Measurements from ENCODE around the gene SHC1.
A peak's percentile ranks its signal among the peaks of the same experiment; 100 is the strongest.

Gene SHC1

DNA sequence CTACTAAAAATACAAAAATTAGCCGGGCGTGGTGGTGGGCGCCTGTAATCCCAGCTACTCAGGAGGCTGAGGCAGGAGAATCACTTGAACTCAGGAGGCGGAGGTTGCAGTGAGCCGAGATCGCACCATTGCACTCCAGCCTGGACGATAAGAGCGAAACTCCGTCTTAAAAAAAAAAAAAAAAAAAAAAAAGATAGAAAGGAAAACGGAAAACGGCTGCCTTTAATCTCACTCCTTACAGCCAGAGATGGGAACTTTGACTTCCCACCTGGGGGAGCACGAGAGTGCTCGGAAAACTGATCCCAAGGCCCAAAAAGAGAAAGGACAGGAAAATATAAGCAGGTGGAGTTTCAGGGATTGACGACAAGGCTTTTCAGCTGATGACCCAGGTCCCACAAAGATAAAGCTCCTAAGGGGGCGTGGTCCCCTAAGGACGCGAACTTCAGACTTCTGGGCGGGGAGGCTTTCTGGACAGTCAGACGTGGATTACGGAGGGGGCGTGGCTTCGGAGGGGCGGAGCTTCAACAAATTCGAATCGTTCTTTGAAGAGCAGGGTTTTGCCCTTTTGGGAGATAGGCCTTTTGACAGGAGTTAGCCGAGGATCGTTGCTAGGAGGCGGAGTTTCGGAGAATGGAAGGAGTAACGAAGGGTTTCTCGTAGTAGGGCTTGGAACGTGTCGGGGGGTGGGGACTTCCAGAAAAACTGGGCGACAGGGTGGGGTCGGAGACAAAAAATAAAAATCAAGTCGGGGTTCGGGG is 3.0 kb upstream of the SHC1 start:
- DNase-seq (ENCODE audit: low read depth): peak; percentile 93

DNA sequence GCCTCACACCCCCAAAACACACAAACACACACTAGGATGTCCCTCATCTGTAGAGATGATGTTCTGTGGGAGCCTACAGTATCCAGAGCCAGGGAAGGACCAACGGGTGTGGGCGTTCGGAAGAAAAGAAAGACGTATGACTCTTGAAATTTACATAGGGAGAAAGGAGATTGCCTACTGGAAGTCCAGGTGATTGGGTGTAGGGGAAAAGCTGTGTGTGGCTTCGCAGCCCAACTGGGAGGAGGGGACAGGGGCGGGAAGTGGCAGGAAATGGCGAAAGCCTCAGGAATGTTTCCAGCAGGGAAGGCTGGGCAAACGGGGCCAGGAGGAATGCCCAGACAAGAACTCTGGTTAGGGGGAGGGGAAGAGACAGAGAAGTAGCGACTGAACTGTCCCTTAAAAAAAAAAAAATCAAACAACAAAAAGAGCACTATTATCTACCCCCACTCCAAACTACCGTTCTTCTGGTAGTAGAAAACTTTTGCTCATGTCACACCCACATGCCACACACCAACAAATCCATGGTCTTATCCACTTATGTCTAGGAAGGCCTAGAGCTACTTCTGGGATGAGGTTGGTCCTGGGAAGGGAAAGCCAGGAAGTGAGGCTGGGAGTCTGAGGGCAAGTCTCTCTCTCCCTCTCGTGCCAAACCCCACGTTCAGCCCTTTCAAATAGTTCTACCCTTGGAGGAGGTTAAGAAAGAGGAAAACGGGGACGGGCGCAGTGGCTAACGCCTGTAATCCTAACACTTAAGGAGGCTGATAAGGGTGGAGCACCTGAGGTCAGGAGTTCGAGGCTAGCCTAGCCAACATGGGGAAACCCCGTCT is 2.2 kb upstream of the SHC1 start:
- peak; percentile 85 for DNase-seq (ENCODE audit: low read depth)

DNA sequence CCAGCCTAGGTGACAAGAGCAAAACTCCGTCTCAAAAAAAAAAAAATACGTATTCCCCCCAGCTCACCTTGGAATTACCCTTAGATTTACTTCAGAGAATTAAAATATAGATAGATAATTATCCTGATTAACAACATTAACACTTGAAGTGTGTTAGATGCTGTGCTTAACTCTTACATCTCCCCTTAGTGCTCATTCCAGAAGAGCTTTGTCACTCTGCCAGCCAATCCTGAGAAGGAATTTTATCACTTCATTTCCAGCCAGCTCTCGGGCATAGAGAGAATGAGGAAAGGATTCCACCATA is 1.6 kb upstream of the SHC1 start:
- DNase-seq (ENCODE audit: low read depth): no peak

DNA sequence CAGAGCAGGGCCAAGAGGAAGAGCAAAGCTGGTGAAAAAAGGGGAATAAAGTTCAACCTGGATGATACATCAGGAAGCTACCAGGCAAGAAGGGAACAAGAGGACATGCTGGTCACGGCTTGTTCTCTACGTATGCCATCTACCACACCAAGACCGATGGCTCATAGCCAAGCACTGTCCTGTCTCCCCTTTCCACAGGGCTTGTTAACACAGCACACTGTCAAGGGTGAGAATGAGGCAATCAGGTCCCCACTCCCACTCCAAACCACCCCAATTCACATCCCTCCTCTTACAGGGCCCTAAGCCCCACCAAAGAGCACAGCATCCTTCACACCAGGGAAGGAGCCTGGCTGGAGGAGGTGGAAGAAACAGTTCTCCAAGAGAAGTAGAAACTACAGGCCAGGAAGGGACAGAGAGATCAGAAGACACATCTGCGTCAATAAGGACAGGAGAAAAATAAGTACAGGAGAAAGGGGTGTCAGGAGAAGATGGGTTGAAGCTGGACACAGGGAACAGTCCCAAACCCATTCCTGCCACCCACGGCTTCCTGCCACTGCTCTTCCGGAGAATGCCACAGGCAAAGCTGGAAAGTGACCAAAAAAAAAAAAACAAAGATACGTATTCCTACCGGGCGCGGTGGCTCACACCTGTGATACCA is 923 bp upstream of the SHC1 start:
- DNase-seq (ENCODE audit: low read depth): no peak

DNA sequence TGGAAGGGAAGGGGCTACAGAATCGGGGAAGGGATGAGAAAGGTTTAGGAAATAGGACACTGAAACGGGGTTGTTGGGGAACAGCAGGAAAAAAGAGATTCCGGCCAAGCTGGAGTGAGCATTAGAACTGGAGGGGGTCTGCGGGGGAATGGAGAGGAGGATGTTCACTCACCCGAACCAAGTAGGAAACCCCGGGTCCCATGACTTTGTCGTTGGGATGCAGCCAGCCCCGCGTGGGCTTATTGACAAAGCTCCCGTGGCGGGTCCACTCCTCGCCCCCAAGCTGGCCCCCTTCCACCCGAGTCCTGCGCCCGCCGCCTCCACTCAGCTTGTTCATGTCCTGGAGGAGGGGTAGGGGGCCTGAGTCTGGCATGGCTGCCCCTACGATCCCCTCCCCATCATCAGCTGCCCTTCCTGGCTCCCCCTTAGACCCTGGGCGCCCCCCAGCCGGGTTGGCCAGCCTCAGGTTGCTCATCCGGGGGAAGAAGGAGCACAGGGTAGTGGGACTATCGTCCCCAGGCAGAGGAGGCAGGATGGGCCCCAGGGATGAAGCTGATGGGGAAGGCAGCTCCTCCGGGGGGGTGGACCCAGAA is 591 bp downstream of the SHC1 start:
- DNase-seq (ENCODE audit: low read depth): no peak

DNA sequence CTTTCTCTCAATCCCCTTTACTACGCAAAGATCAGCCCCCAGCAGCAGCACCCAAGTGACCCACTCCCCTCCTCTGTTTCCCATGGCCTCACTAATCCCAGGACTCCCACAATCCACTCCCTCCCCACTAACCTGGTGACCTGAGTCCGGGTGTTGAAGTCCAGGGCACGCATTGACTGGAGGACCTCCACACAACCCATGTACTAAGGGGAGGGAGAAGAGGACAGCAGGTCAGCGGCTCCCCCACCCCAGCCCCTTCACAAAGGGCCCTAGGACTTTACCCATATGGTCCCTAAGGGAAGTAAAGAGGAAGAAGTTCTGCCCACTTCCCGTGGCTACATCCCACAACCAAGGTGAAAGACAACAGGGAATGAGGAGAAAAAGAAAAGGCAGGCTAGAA is 1.3 kb downstream of the SHC1 start:
- DNase-seq (ENCODE audit: low read depth): no peak

DNA sequence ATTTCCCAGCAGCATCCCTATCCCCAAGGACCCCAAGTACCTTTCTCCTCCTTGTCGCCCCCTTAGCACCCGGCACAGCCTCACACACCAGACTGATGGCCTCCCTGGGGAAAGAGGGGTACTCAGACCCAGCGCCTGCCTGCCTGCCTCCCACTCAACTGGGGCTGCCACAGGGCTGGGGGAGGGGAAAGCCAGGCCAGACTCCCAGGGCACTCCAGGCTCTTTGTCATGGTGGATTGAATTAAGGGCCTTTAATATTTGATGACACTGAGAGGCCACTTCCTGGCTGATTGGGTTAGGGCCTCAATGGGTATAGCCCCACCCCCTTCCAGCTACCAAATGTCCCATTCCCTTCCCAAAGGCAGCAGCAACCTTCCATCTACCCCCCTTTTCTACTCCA is 1.8 kb downstream of the SHC1 start:
- no peak for DNase-seq (ENCODE audit: low read depth)

DNA sequence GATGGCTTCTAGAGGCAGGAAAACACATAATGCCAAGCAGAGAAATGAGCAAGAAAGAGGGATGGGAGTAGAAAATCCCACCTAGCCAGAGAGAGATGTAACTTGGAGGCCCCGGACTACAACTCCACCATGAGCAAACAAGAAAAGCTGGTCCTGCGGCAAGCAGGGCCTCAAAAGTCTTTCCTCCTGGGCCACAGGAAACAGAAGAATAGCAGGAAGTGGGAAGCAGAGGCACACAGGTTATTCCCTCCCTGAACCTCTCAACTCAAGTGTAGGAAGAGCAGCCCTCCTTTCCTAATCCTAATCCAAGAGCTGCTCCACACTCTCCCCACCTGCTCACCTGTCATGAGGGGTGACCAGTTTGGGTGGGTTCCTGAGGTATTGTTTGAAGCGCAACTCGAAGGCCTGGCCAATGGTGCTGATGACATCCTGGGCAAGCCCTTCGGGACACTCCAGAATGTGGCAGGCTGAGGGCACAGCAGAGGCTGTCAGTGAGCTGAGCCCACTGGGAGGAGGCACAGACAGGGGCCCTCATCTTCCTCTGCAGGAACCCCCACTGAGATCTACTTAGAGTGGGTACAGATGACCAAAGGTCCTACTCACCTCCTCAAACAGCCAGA is 3.1 kb downstream of the SHC1 start:
- no peak for DNase-seq (ENCODE audit: low read depth)

DNA sequence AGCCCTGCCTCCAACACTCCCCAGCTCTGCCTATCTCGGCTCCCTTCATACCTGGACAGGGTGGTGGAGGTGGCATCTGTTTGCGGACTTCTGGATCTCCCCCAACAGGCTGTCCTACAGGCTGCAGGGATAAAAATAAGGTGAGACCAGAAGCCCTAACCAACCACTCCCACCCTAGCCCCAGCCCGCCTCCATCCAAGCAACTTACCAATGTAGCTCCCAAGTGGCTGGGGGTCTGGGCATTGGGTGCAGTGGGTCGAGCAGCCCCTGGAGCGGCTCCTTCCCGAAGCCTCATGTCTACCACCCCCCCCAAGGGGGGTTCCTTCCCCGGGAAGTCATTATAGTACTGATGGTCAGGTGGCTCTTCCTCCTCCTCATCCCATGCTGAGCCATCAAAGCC is 4.4 kb downstream of the SHC1 start:
- DNase-seq (ENCODE audit: low read depth): no peak

DNA sequence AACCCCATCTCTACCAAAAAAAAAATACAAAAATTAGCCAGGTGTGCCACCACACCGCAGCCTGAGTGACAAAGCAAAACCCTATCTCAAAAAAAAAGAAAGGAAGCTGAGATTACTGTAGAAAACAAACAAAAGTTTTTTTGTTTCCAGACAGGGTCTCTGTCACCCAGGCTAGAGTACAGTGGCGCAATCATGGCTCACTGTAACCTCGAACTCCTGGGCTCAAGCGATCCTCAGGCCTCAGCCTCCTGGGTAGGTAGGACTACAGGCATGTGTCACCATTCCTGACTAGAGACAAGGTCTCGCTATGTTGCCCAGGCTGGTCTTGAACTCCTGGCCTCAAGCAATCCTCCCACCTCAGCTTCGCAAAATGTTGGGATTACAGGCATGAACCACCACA is 6.2 kb downstream of the SHC1 start:
- DNase-seq (ENCODE audit: low read depth): no peak

DNA sequence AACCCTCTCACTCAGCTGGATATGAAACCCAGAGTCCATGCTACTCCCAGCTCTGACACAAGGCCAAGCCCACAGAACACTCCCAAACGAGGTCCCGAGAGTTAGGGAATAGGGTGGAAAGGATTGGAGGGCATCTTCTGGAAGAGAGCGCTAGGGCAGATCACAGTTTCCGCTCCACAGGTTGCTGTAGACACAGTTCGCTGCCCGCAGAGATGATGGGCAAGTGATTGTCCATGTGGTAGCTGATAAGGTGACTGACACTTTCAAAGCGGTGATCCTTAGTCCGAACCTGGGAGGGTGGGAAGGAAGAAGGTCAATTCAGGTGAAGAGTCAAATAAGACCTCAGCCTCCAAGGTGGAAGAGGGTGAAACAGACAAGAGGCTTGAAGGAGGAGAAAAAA is 6.9 kb downstream of the SHC1 start:
- DNase-seq (ENCODE audit: low read depth): no peak

DNA sequence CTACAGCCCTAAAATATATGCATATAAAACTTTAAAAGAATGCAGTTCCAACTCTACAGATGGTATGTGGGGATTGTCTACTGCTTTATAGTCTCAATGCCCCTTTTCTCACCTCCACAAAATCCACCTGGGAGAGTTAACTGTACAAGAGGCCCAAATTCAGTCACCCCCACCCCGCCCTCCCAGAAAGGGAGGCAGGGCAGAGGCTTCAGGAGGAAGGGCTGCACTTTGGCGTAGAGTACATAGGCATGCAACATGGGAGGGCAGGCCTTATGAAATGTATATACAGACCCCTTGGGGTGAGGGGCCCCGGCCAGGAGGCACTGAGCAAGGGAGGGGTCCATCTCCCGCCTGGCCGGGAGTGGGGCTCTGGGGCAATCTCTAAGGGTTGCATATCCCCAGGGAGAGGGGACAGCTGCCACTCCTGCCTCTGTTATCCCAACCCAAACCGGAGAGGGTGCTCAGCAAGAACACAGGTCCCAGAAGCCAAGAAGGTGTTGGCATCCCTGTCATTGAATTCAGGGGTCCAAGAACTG is 7.7 kb downstream of the SHC1 start:
- DNase-seq (ENCODE audit: low read depth): no peak

DNA sequence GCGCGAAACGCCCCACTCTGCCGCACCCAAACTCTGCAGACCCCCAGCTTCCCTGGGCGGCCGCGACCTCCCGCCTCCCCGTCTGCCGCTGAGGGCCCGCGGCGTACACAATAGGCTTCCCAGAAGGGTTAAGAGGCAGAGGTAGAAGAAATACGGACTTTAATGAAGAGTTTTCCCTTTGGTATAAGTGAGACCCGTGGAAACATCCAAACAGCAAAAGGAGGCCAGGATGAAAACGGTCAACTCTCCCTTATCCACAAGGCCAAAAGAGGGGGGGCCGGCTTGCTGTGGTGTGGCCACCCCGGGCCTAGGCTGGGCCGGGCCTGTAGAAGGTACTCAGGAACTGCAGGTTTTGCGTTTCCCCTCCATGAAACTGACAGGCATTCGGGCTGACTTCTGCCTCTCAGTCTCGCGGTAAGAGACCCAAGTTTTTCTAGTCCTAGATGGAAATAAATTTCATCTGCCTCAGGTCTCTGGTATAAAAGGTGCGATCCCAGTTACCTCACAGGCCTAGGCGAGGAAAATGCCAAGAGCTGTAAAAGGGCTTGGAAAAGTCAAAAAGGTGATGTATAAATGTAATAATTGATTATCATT is 8.3 kb downstream of the SHC1 start:
- DNase-seq (ENCODE audit: low read depth): no peak

DNA sequence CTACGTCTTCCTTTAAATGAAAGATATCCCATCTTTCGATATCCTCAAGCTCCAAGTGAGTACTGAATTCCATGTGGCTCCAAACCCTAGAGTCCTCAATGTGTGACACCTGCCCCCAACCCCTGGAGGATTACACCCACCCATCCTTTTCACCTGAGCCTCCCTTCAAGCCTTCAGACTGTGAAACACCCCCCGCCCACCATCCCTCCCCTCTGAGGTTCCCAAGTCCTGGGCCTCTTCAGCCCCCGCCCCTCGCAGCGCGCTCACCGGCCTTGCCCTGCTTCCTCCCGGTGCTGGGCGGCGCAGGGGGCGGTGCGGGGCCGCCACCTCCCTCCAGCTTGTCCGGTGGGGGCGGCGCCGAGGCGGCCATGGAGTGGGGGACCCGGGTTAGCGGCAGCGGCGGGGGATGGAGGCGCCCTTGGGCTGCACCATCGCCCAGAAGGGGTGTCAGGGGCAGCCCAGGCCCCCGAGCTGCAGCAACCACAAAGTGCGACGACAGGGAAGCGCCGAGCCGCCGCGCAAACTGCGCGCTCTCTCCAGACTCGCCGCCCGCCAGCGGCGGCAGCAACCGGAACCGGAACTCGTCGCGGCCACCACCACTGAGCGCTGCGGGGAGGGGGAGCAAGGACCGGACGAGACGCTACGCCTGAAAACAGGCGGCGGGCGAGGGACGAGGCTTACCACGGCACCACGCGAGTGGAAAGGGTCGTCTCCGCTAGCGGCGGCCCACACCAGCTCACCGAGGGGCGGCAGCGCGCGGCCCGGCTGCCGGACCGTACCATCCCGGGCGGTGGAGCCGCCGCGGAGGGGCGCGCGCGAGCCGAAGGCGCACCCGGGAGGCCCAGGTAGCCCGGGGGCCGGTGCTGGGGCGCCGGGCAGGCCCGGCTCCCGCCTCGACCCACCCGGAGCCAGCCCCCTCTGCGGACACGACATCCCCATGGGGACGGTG is 9.1 kb downstream of the SHC1 start, which contains the start of gene PYGO2:
TSS of gene PYGO2 (minus strand) at position 576 of the 949 bp plus-strand sequence. CDS start at position 370, 206 bp downstream.
- no peak for DNase-seq (ENCODE audit: low read depth)

DNA sequence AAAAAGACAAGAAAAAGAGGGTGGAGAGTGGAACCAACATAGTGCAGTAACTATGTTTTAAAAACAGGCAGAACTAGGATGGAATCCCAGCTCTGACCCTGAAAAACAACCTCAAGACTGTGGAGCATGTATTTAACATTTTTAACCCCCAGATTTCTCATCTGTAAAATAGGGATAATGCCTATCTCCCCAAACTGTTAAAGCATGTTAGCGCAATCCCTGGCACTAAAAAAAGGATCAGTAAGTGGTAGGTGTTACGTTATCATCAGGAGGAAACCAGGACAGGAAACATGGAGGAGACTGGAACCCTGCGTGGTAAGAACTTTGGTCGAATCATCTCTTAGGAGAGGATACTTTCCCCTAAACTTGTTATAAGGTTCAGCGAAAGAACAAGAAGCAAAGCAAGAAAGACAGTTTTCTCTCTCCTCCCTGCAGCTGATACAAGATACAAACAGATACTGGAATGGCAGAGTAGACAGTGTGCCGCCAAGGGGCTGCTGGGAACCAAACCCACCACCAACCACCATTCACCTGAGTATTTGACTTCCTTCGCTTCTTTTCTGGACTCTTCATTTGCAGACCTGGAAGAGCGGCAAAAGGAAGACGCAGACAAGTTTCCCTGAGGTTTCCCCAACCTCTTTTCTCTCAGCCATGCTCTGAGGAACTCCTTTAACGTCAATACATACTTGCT is 10.0 kb downstream of the SHC1 start:
- no peak for DNase-seq (ENCODE audit: low read depth)

DNA sequence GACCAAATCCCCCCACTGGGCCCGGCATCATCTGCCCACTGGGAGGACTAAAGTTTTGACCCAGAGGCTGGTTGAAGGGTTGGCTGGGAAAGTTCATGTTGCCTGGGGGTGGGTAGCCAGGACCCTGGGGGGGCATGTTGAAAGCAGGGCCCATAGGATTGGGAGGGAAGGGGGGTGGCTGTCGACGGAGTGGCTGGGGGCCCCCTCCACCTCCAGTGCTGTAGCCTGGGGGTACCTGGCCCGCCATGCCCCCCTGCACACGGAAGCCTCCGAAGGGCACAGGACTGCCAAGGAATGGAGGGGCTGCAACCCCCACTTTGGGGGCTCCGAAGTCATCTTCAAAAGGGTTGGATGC is 11.1 kb downstream of the SHC1 start:
- no peak for DNase-seq (ENCODE audit: low read depth)

DNA sequence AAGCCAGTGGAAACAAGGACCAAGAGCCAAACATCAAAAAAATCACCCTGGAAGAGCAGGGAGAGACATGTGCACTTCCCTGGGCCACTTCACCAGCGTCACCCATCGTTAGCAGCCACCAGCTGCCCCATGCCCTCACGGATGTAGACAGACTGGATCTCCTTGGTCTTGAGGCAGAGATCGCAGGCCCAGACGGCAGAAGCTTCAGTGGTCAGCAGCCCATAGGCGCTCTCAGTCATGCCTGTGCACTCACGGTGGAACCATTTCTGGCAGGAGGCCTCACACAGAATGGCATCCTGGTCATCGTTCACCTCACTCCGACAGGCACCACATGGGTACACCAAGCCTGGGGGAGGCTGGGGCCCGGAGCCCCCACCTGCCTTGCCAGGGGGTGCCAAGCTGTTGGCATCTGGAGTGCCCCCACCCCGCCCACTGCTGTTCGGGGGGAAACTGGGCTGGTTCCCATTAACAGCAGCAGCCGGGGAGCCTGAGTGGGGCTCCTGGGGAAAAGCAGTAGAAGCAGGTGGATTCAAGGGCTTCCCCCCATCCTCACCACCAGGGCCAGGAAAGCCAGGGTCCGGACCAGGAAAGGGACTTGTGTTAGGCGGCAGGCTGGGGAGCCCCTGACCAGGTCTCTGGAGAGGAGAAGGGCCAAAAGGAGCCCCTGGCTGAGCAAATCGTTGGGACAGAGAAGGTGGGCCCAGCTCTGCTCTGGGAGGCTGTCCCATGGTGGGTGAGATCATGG is 11.7 kb downstream of the SHC1 start:
- DNase-seq (ENCODE audit: low read depth): no peak

DNA sequence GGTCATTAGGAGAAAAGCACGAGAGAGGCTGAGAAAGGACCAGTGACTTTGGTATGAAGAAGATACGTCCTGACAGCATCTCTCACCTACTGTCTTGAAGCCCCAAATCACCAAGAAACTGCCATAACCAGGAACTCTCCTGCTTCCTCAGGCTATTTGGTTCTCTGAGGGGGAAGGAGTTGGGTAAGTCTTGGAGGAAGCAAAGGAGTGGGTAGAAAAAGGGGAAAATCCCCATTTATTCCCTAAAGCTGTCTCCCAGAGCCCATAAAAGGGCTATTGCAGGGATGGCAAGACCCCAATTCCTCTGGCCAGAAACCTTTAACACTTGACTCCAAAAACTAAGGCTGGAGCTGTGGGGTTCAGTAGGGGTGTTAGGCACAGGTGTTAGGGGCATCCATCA is 12.5 kb downstream of the SHC1 start:
- no peak for DNase-seq (ENCODE audit: low read depth)

DNA sequence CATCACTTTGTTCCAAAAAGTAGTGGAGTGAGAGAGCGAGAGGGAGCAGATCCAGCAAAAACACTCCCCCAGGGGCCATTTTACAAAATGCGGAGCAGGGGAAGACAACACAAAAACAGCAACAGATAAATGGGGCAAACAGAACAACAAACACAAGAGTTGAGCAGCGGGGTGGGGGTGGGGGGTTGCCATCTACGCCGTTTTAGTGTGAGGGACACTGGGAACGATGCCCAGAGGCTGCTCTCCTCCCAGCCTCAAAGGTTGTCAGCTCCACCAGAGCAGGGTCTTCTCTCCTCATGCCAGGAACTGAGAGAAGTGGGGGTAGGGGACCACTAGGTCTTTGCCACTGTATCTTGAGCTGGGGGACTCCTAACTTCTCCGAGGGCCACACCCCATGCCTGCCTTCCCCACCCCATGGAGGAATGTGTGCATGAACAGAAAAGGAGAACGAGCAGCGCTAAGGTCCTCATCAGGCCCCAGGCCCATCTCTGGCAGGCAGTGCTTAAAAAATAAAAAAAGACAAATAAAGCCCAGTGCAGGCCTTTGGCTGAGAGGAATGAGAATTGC is 13.4 kb downstream of the SHC1 start:
- DNase-seq (ENCODE audit: low read depth): no peak

Measured in GM04503 (cell line).